ENCODE data around the gene RSBN1.
"Not testable (repeated sequence)": the region's sequence is repeated elsewhere in the genome, so short reads cannot be mapped to it uniquely, and the experiment has no call there.

RSBN1 gene

DNA sequence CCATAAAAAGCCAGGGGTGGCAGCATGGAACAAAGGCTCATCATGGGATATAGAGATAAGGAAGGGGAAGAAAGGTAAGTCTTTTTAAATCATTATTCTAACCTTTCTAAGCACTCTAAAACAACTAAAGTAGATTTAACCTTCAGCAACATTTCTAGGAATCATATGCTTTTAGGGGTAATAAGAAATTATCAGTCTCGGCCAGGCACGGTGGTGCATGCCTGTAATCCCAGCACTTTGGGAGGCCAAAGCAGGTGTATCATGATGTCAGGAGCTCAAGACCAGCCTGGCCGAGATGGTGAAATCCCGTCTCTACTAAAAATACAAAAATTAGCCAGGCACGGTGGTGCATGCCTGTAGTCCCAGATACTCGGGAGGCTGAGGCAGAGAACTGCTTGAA, 32.7 kb downstream of the RSBN1 start:
- no peak for DNase-seq

DNA sequence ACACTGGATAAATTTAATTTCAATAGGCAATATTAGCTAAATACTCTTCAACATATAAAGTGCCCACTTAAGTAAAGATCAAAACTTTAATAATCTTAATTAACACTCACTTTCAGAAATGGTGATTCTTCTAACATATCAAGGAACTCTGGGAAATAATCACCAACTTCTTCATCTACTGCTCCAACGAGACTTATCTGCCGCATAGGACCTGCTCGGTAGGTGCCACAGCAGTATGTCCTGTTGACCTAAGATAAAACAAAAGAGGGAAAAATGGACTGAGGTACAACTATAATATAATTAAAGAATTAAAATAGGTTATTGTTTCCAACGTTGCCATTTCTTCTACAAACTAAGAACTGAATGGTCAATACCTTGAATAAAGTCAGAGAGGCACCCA, 34.7 kb downstream of the RSBN1 start:
- no peak for DNase-seq

GRCh38 chr1:113770031-113770430, 42.2 kb downstream of the RSBN1 start:
- no peak for DNase-seq

DNA sequence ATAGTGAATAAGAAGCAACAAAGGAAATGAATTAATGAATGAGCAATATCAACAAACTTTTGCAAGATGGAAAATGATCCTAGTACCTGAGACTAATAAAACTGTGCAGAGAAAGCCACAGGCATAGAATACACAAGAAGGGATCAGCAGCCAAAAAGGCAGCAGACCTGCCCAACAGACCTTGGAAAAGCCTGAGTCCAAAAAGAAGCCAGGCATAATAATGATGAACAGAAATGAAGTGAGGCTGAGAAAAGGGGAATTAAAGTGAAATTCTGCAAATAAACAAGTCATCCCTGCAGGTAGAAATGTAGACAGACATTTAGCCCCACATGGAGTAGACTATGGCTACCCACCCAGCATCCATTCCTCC, 42.7 kb downstream of the RSBN1 start:
- DNase-seq: no peak

DNA sequence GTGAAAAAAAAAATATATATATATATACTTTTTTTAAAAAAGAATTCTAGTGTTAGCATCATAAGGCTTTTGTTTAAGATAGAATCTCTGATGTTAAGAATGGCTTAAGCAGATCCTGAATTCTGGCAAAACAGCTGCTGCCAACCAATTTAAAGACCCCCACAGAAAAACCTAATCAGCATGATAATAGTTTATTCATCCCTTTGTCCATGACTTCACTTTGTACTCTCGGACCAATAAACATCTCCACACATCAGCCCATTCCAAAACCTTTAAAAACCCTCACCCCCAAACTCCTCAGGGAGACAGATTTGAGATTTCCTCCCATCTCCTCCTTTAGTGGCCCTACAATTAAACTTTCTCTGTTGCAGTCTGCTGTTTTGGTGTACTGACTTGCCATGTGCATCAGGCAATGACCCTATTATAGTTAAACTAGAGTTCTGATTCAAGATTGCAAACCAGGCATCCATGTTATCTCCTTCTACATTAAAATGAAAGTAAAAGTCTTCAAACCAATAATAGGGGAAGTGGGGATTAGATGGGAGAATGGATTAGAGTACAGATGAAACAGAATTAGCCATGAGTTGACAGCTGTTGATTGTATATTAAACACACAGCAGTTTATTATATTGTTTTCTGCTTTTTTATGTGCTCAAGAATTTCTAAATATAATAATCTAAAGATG, 43.2 kb downstream of the RSBN1 start:
- no peak for DNase-seq

GRCh38 chr1:113765306-113766230, 46.7 kb downstream of the RSBN1 start:
- DNase-seq: no peak

DNA sequence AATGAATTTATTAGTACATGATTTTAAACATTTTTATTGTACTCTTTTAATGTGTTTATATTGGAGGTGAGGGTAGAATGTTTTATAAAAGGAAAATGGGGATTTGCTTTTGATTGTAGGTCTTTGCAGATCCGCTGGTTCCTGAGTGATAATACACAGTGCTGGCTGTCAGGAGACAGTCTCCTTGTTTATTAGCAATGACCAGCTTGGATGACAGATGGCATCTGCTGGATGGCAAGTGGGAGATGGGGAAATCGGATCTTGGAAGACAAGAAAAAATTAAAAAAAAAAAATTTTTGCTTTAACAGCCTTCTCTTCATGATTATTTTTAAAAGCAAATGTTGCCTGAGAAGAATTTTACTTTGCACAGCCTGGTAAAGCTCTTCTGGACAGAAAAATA, 48.6 kb downstream of the RSBN1 start:
- no peak for DNase-seq

DNA sequence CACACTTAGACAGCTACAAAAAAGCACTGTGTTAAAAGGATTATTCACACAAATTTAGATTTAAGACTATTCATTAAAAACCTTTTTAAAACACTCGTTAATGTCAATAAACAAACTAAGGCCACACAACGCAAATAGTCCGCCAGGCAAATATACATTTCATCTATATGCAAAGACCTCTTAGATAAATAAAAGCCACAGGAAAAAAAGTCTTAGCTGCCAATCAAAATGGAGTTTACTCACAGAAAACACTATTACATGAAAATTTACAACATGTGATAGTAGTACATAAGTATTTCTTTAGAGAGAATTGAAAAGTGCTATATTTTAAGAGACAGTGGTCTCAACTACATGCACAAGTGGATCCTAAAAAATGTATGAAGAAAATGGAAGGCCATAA, 50.3 kb downstream of the RSBN1 start:
- no peak for DNase-seq

- no peak for DNase-seq
Measured at GRCh38 chr1:113760102-113761080, 51.9 kb downstream of the RSBN1 start.

- DNase-seq: peak; percentile 57
Measured at GRCh38 chr1:113759333-113760101, 52.8 kb downstream of the RSBN1 start, which contains the start of gene PHTF1. TSS of gene PHTF1 (minus strand) at chr1:113759486. CDS start at chr1:113758703, 783 bp downstream.

DNA sequence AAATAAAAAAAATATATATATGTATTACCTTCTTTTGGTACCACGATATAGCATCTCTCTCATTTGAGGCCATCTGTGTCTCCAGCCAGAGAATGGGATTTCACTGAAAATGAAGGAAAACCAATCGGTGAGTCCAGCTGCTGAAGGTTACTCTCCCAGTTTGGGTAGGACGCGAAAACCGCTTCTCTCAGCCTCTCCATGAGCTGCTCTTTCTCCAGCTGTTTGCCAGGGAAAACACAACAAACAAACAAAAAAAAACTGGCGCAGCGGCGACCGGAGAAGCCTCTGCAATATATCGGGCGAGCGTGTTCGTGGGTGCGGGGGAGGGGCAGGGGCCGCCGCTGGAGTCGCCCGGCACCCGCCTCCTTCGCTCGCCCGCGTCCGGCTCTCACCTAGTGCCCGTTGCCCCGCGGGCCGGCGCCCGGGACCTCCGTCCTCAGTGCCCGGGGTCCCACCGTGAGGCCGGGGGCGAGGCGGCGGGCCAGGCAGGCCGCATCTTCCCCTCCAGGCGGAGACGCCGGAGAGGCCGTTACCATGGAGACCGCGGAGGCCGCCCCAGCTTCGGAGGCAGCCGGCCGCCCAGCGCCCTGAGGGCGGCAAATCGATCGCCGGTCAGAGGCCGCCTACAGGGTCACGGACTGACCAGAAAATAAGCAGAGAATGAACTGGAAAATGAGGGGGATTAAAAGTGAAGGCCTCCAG, 53.5 kb downstream of the RSBN1 start:
- peak; percentile 56 for DNase-seq

DNA sequence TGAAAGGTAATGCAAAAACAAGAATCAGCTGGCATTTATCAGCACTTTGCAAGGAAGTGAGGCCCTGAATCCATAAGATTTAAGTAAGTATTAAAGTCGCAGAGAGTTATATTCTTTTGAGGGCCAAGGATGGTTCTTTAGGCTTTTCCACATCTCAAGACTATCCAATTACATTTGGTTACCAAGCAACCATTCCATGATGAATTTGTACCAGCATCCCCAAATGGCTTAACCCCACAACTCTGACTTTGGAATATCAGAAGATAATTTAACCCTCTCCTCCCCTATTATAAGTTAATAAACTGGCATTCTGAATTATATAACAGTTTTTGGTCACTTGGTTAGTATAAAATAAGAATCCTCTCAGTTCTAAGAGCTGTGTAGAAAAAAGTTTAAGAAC, 55.8 kb downstream of the RSBN1 start:
- DNase-seq: no peak

GRCh38 chr1:113753333-113753732, 58.9 kb downstream of the RSBN1 start:
- DNase-seq: not testable (repeated sequence)

GRCh38 chr1:113751516-113751915, 60.8 kb downstream of the RSBN1 start:
- no peak for DNase-seq

DNA sequence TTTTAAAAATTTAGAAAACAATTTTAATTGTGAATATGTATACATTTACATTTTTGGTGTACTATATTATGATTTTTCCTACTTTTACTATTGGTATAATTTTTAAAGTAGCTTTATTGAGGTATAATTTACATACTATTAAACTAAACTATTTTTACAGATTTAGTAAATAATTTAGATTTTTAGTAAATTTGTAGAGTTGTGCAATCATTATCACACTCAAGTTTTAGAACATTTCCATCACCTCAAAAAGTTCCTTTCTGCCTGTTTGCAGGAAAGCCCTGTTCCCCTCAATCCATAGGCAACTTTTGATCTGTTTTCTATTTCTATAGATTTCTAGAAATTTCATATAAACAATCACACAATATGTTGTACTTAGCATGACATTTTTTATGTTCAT, 61.2 kb downstream of the RSBN1 start:
- DNase-seq: no peak

DNA sequence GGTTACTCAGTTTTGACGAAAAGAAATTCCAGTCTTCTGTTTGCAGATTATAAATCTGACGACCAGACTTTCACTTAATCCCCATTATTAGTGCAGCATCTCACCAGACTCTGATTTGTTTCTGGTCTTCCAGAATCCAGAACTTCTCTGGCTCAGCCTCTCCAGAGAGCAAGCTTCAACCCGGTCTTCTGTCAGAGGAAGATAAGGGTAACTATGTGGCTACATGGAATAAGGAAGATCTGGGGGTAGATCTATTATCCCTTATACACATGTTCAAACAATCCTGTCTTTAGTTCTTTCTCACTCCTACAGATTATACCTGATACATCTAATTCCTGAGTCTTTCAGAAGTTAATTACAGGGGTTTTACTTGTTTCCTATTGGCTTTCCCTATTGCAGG, 62.9 kb downstream of the RSBN1 start:
- no peak for DNase-seq

DNA sequence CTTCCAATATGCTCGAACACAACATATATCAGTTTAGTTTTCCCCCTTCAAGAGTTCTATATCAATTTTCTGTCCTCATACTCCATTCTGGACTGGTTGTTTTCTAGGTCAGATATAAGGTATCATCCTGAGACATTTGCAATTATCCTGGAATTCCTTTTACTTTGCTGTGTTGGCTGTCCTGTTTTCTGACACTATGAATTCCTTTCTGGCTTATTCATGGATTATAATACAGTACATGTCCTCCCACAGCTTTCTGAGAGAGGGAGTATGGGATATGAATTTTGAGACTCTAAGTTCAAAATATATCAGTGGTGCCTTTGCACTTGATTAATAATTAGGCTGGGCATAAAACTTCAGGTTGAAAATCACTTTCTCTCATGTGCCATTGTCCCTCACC, 64.9 kb downstream of the RSBN1 start:
- DNase-seq: no peak

DNA sequence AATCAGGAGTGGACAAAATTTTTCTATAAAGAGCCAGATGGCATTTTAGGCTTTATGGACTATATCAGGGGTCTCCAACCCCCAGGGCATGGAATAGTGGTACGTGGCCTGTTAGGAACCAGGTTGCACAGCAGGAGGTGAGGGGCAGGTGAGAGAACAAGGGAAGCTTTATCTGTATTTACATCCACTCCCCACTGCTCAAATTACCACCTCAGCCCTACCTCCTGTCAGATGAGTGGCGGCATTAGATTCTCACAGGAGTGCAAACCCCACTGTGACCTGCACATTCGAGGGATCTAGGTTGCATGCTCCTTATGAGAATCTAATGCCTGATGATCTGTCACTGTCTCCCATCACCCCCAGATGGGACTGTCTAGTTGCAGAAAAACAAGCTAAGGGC, 66.9 kb downstream of the RSBN1 start:
- DNase-seq: no peak

- DNase-seq: no peak
Measured at GRCh38 chr1:113744114-113744513, 68.2 kb downstream of the RSBN1 start.

DNA sequence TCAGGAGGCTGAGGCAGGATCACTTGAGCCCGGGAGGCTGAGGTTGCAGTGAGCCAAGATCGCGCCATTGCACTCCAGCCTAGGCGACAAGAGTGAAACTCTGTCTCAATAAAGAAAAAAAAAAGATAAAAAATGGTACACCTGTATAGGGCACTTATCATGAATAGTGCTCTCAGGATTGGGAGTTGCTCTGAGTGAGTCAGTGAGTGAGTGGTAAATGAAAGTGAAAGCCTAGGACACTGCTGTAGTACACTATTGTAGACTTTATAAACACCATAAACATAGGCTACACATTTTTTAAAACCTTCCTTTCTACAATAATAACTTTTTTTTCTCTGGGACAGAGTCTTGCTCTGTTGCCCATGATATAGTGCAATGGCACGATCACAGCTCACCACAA, 69.8 kb downstream of the RSBN1 start:
- DNase-seq: no peak

GRCh38 chr1:113734357-113735055, 77.8 kb downstream of the RSBN1 start:
- no peak for DNase-seq

All from activated CD8-positive, alpha-beta memory T cell treated with anti-CD3 and anti-CD28 coated beads, Interleukin-2, amount 50 U/mL, for 4 hours (primary cell).